Progenitor cell of endocrine pancreas (in vitro differentiated cells): ENCODE measurements around the gene ATXN7L3. TPM values are rescaled to one million over a fixed set of nuclear protein-coding genes. Genes with fewer than 3 reads are reported as not detected.
"Not testable (repeated sequence)": the region's sequence is repeated elsewhere in the genome, so short reads cannot be mapped to it uniquely, and the experiment has no call there.

Source experiments
- DNase-seq: peaks from one replicate; pipeline ENCODE4 v3.0.0; 2021; ENCODE audit warnings: low spot score; ENCODE audit not compliant: unreplicated experiment
- H3K27ac Mint-ChIP-seq: 2 replicates; pipeline ENCODE4 v1.8.0; 2021; ENCODE audit warnings: mild to moderate bottlenecking, moderate library complexity, mixed read lengths
- H3K27me3 Mint-ChIP-seq: 2 replicates; pipeline ENCODE4 v1.8.0; 2021; ENCODE audit warnings: mixed read lengths
- H3K36me3 Mint-ChIP-seq: 2 replicates; pipeline ENCODE4 v1.8.0; 2022; ENCODE audit warnings: mixed read lengths; ENCODE audit not compliant: insufficient read depth
- H3K4me1 Mint-ChIP-seq: 2 replicates; pipeline ENCODE4 v1.8.0; 2021; ENCODE audit warnings: low read depth, mixed read lengths
- H3K4me3 Mint-ChIP-seq: 2 replicates; pipeline ENCODE4 v1.8.0; 2021; ENCODE audit warnings: low read depth, mild to moderate bottlenecking, moderate library complexity, mixed read lengths
- H3K9me3 Mint-ChIP-seq: 2 replicates; pipeline ENCODE4 v1.8.0; 2021; ENCODE audit warnings: low read depth, mixed read lengths
- CTCF ChIP-seq: fragments of 200-600 bp; sonication (generic); IDR thresholded peaks from one replicate; pipeline ENCODE4 v1.5.0; 2021; ENCODE audit warnings: antibody characterized with exemption, mild to moderate bottlenecking; ENCODE audit not compliant: unreplicated experiment
- total RNA-seq: library from RNA; stranded (reverse); gene quantifications from 2 replicates; pipeline ENCODE4 v1.2.1, GENCODE V29; 2021

ATXN7L3 gene
- total RNA-seq, 1 donor from 2014 or later: 135 TPM

GRCh38 chr17:44149750-44150329, 49.8 kb downstream of the ATXN7L3 start:
- H3K4me1 Mint-ChIP-seq: no peaks in the 10 kb centered on the region
- H3K9me3 Mint-ChIP-seq: no peaks in the 10 kb centered on the region
- peaks cover 1% of the 10 kb centered on the region for H3K36me3 Mint-ChIP-seq
- no peak for DNase-seq
- H3K27me3 Mint-ChIP-seq: no peaks in the 10 kb centered on the region
- H3K4me3 Mint-ChIP-seq: no peak overlapping the region
- no peak for TF ChIP-seq CTCF
- no peak overlapping the region for H3K27ac Mint-ChIP-seq

DNA sequence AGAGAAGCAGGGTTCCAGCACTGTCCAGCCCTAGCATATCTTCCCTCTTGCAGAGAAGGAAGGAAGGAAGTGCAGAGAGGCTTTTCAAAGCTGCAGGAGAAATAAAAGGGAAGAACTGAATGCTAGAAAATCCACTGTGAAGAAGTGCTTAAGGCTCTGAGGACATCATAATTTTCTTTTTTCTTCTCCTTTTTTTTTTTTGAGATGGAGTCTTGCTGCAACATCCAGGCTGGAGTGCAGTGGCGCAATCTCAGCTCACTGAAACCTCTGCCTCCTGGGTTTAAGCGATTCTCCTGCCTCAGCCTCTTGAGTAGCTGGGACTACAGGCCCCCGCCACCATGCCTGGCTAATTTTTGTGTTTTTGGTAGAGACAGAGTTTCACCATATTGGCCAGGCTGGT, 50.6 kb downstream of the ATXN7L3 start:
- not testable (repeated sequence) for H3K4me1 Mint-ChIP-seq, H3K27ac Mint-ChIP-seq, H3K9me3 Mint-ChIP-seq, DNase-seq, H3K4me3 Mint-ChIP-seq, H3K36me3 Mint-ChIP-seq, H3K27me3 Mint-ChIP-seq

DNA sequence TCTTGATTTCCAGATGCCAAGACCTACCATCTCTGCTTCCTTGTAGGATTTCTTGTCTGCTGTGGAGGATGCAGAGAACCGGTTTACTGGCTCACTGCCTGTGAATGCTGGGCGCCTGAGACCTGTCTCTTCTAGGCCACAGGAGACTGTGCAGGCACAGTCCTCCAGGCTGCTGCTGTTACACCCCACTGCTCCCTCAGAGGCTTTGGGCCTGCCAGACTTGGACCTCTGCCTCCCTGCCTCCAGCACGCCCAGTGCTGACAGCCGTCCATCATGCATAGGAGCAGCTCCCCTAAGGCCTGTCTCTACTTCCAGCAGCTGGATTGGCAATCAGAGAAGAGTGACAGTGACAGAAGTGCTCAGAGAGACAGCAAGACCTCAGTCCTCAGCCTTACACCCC, 51.9 kb downstream of the ATXN7L3 start:
- Mint-ChIP-seq H3K9me3 (no peaks in the 10 kb centered on the region), H3K27ac (no peak overlapping the region), H3K4me1 (no peaks in the 10 kb centered on the region), H3K27me3 (no peaks in the 10 kb centered on the region), H3K4me3 (no peak overlapping the region), H3K36me3 (peaks cover 1% of the 10 kb centered on the region)
- no peak for DNase-seq
- TF ChIP-seq CTCF: no peak

DNA sequence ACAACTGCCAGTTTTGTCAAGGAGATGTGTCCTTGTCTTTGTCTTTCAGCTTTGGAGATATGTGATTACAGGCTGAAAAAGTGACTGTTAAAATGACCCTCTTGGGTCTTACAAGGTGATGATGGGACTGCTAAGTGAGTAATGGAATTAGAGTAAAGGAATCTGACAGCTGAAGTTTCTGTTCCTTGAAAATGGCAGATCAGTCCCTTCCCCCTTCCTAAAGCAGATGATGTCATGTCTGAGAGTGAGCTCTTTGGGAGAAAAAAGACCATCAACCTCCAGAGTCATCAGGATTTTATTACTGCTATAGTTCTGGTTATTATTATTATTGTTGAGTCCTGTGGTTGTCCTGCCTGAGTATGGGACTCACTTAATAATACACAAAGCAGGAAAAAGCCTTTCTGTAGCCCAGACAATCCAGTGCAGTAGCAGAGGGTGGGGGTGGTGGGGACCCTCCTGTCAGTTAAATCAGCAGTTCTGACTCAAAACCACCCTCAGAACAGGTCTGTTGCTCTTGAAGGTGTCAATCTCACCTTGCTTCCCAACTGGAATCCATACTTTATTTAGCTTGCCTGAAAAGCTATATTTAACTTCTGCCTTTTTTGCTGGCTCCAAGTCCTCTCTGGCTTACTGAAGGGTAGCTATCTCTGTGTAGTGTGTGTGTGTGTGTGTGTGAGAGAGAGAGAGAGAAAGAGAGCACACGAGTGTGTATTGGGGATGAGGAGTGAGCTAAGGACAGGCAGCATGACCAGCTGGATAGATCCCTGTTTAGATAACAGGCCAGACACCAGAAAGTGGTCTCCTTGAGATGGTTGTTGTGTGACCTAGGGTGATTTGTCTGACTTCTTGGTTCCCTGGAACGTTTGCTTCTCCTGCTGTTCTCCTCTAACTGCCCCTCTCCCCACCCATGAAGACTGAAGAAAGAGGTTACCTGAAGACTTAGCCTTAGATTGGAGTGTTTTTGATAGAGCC, 53.0 kb downstream of the ATXN7L3 start:
- peaks cover 1% of the 10 kb centered on the region for H3K36me3 Mint-ChIP-seq
- no peaks in the 10 kb centered on the region for H3K27me3 Mint-ChIP-seq
- no peak for TF ChIP-seq CTCF
- H3K9me3 Mint-ChIP-seq: no peaks in the 10 kb centered on the region
- H3K4me3 Mint-ChIP-seq: no peak overlapping the region
- H3K27ac Mint-ChIP-seq: no peak overlapping the region
- peaks cover 3% of the 10 kb centered on the region for H3K4me1 Mint-ChIP-seq
- DNase-seq: no peak

GRCh38 chr17:44144966-44145739, 54.5 kb downstream of the ATXN7L3 start:
- no peaks in the 10 kb centered on the region for H3K9me3 Mint-ChIP-seq
- no peak for TF ChIP-seq CTCF
- DNase-seq: no peak
- peak overlapping the region; percentile 18 for H3K27ac Mint-ChIP-seq
- no peaks in the 10 kb centered on the region for H3K27me3 Mint-ChIP-seq
- H3K36me3 Mint-ChIP-seq: no peaks in the 10 kb centered on the region
- no peak overlapping the region for H3K4me3 Mint-ChIP-seq
- H3K4me1 Mint-ChIP-seq: peaks cover 3% of the 10 kb centered on the region

DNA sequence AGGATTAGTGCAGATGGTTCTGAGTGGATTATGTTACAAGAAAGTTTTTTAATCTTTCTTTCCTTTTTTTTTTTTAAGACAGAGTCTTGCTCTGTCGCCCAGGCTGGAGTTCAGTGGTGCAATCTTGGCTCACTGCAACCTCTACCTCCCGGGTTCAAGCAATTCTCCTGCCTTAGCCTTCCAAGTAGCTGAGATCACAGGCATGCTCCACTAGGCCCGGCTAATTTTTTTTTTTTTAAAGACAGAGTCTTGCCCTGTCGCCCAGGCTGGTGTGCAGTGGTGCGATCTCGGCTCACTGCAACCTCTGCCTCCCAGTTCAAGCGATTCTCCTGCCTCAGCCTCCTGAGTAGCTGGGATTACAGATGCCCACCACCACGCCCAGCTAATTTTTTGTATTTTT, 55.8 kb downstream of the ATXN7L3 start:
- not testable (repeated sequence) for H3K27me3 Mint-ChIP-seq, H3K36me3 Mint-ChIP-seq, DNase-seq, H3K9me3 Mint-ChIP-seq, H3K4me3 Mint-ChIP-seq, H3K27ac Mint-ChIP-seq, H3K4me1 Mint-ChIP-seq
